HCT116 (cell line): ENCODE measurements around the gene FAM210B. TPM values are rescaled to one million over a fixed set of nuclear protein-coding genes. Genes with fewer than 3 reads are reported as not detected.

ENCODE experiments used
- ATAC-seq: fragments of 200-7000 bp; cut with Tn5 transposase; 2 replicates; pipeline ENCODE4 v1.9.1; 2020; ENCODE audit warnings: mild to moderate bottlenecking, moderate library complexity
- BruUV-seq: library from RNA; stranded (reverse); fragments of 400-500 nt; replicated peaks from 2 replicates; lab custom pipeline; 2021; lab: Mats Ljungman, UMichigan
- CTCF ChIA-PET: fragments of 300-600 bp; sonication (Branson Sonifier 250); formaldehyde crosslinking; loops from one replicate; lab custom pipeline; 2021; ENCODE audit warnings: antibody characterized with exemption; lab: Charles Lee
- POLR2A ChIA-PET: fragments of 300-600, 350-600 bp; sonication (Branson Sonifier 250); formaldehyde crosslinking; loops from one replicate; lab custom pipeline; 2021; ENCODE audit warnings: antibody characterized with exemption; lab: Charles Lee
- RAD21 ChIA-PET, 2 experiments: fragments of 300-600 bp; sonication (Branson Sonifier 250); formaldehyde crosslinking; loops; one replicate each; lab custom pipeline; 2023; ENCODE audit warnings: low total read pairs in 2 of 2; ENCODE audit not compliant: uncharacterized antibody in 2 of 2, unreplicated experiment in 2 of 2, low non-redundant PET in 1 of 2; lab: Charles Lee
- DNase-seq: peaks from one replicate; pipeline ENCODE4 v3.0.0-alpha.2; 2010; ENCODE audit warnings: low read depth, low spot score
- H2AFZ ChIP-seq: fragments of 200-600 bp; shearing (Covaris generic), sonication (generic); 2 replicates; pipeline ENCODE4 v1.6.1; 2017; ENCODE audit warnings: low read depth, mixed run types, mixed read lengths, antibody characterized with exemption, low read length; ENCODE audit not compliant: poor library complexity, severe bottlenecking
- H3K27ac ChIP-seq: 2 replicates; pipeline ENCODE4 v1.5.1; 2012; ENCODE audit warnings: low read depth, low read length
- H3K27me3 ChIP-seq: fragments of 200-600 bp; sonication (generic); 2 replicates; pipeline ENCODE4 v1.6.1; 2016; ENCODE audit warnings: mixed run types, low read length, mixed read lengths; ENCODE audit not compliant: insufficient read depth
- H3K36me3 ChIP-seq, 2 experiments: fragments of 200-500 bp in 1 of 2; fragments of 200-600 bp in 1 of 2; sonication (Bioruptor generic) in 1 of 2; sonication (generic) in 1 of 2; 2 replicates each; pipeline versions ENCODE4 v1.5.1 to v1.6.1; 2014 to 2016; ENCODE audit warnings: low read length in 2 of 2, inconsistent platforms in 1 of 2, mixed read lengths in 1 of 2, mixed run types in 1 of 2; ENCODE audit not compliant: insufficient read depth in 2 of 2, control insufficient read depth in 1 of 2
- H3K4me1 ChIP-seq, 2 experiments: fragments of 200-600 bp in 1 of 2; sonication (generic) in 1 of 2; 2 replicates each; pipeline versions ENCODE4 v1.5.1 to v1.6.1; 2012 to 2017; ENCODE audit warnings: low read length in 2 of 2, inconsistent platforms in 1 of 2, mild to moderate bottlenecking in 1 of 2, mixed read lengths in 1 of 2, mixed run types in 1 of 2, moderate library complexity in 1 of 2; ENCODE audit not compliant: insufficient read depth in 2 of 2, control insufficient read depth in 1 of 2
- H3K4me2 ChIP-seq: fragments of 200-600 bp; sonication (generic); 2 replicates; pipeline ENCODE4 v1.6.1; 2017; ENCODE audit warnings: mixed run types, low read length, mixed read lengths
- H3K4me3 ChIP-seq, 2 experiments: fragments of 200-600 bp in 1 of 2; sonication (generic) in 1 of 2; replicated peaks in 1 of 2; 2 replicates each; pipeline ENCODE4 v1.5.1; 2011 to 2016; ENCODE audit warnings: low read length in 2 of 2, control low read depth in 1 of 2, low read depth in 1 of 2, mild to moderate bottlenecking in 1 of 2, mixed read lengths in 1 of 2, mixed run types in 1 of 2
- H3K79me2 ChIP-seq: fragments of 200-600 bp; sonication (generic); 2 replicates; pipeline ENCODE4 v1.6.1; 2017; ENCODE audit warnings: mild to moderate bottlenecking, mixed run types, low read length, moderate library complexity, mixed read lengths; ENCODE audit not compliant: insufficient read depth
- H3K9ac ChIP-seq: fragments of 200-600 bp; sonication (generic); 2 replicates; pipeline ENCODE4 v1.6.1; 2016; ENCODE audit warnings: low read length, mixed read lengths
- H3K9me2 ChIP-seq: fragments of 200-600 bp; sonication (generic), shearing (Covaris generic); 2 replicates; pipeline ENCODE4 v1.6.1; 2017; ENCODE audit warnings: mixed run types, mild to moderate bottlenecking, moderate library complexity; ENCODE audit not compliant: insufficient read depth
- H3K9me3 ChIP-seq, 2 experiments: fragments of 200-500 bp in 1 of 2; fragments of 200-600 bp in 1 of 2; sonication (Bioruptor generic) in 1 of 2; sonication (generic) in 1 of 2; 2 replicates each; pipeline ENCODE4 v1.6.1; 2014 to 2017; ENCODE audit warnings: low read length in 2 of 2, mixed read lengths in 2 of 2, inconsistent platforms in 1 of 2, low read depth in 1 of 2, mild to moderate bottlenecking in 1 of 2, mixed run types in 1 of 2, moderate library complexity in 1 of 2; ENCODE audit not compliant: control insufficient read depth in 1 of 2, insufficient read depth in 1 of 2
- H4K20me1 ChIP-seq: fragments of 200-600 bp; sonication (generic), shearing (Covaris generic); 2 replicates; pipeline ENCODE4 v1.6.1; 2017; ENCODE audit warnings: mixed run types, mild to moderate bottlenecking, moderate library complexity; ENCODE audit not compliant: insufficient read depth
- CTCF ChIP-seq, 3 experiments: fragments of 200-600 bp in 1 of 3; sonication (generic) in 1 of 3; IDR thresholded peaks in 2 of 3; conservative IDR thresholded peaks in 1 of 3; 2 replicates each; pipeline ENCODE4 v1.5.1; 2012 to 2017; ENCODE audit warnings: low read depth in 2 of 3, low read length in 2 of 3, antibody characterized with exemption in 1 of 3, borderline replicate concordance in 1 of 3, control low read depth in 1 of 3, mild to moderate bottlenecking in 1 of 3, mixed read lengths in 1 of 3, mixed run types in 1 of 3, moderate library complexity in 1 of 3; ENCODE audit not compliant: insufficient read depth in 1 of 3
- JUND ChIP-seq: IDR thresholded peaks from 2 replicates; pipeline ENCODE4 v1.6.1; 2012
- SP1 ChIP-seq: IDR thresholded peaks from 2 replicates; pipeline ENCODE4 v1.6.1; 2012; ENCODE audit warnings: low read depth
- ZFX ChIP-seq: fragments of 450-650 bp; IDR thresholded peaks from 2 replicates; pipeline ENCODE4 v1.6.1; 2017
- intact Hi-C: fragments of 100-400 bp; cut with micrococcal nuclease; formaldehyde crosslinking; loops from 2 replicates; pipeline ENCODE4 v1.10.0; 2022
- total RNA-seq: library from RNA; stranded (reverse); gene quantifications from one replicate; pipeline ENCODE4 v1.2.1, GENCODE V29; 2021; ENCODE audit not compliant: unreplicated experiment

Gene FAM210B
- total RNA-seq, 1 experiment from 2014 or later: 12.0 TPM

GRCh38 chr20:56391596-56392131 is 32.9 kb downstream of the FAM210B start:
- ChIA-PET CTCF (interaction anchor here (0.8 kb wide), 1 partner anchor 33 kb away, joined by 5 read pairs; the partner anchor contains the start of gene FAM210B), POLR2A (interaction anchor here (0.6 to 1.5 kb wide), 5 partner anchors 11 to 71 kb away, joined by 3 to 8 read pairs (median 5); partner anchors contain the start of gene FAM210B), RAD21 (no interaction called here)
- Histone ChIP-seq H3K9me3 (no peaks in the 10 kb centered on the region), H3K27ac (peak overlapping the region; percentile 96), H3K27me3 (no peaks in the 10 kb centered on the region), H3K79me2 (peaks cover 96% of the 10 kb centered on the region), H2AFZ (no peak overlapping the region), H3K4me1 (peaks cover 11 to 16% of the 10 kb centered on the region in 2 experiments; a peak in 3 of 4 replicates), H3K9me2 (no peaks in the 10 kb centered on the region), H3K36me3 (peaks cover 22 to 35% of the 10 kb centered on the region in 2 experiments), H4K20me1 (no peaks in the 10 kb centered on the region), H3K9ac (peak overlapping the region; percentile 100), H3K4me2 (peak overlapping the region; percentile 89), H3K4me3 (peak overlapping the region; percentile 87 to 98)
- TF ChIP-seq ZFX: 0 out of 2 replicates have a peak, but pooled peaks have one; percentile 2
- no peak for TF ChIP-seq JUND
- no peak for TF ChIP-seq SP1
- no peak for TF ChIP-seq CTCF (IDR thresholded peaks at IDR 0.05 in 2 of 3, conservative IDR thresholded peaks at IDR 0.05 in 1 of 3; ENCODE audit: borderline replicate concordance in 1 of 3, insufficient read depth in 1 of 3, low read depth in 2 of 3, low read length in 2 of 3)
- intact Hi-C loops: loop anchor here (5.0 kb wide), 2 partner anchors 76 to 961 kb away; partner anchors contain the start of genes RAE1 and RTF2
- no TSS peak for BruUV-seq
- no peak for DNase-seq
- peak; percentile 62 for ATAC-seq
